Heart left ventricle (tissue), 13 donors: ENCODE measurements around the gene HYLS1.

Source experiments
- POLR2A ChIP-seq, 2 donors: fragments of 450-650 bp; IDR thresholded peaks; one replicate each; pipeline ENCODE4 v1.6.1; 2017; ENCODE audit warnings: antibody characterized with exemption in 2 of 2, mild to moderate bottlenecking in 2 of 2, moderate library complexity in 2 of 2
- TF ChIP-seq, protein P1 (sequence below), 12 donors: fragments of 200-600 bp; sonication (generic) in 4 of 12; IDR thresholded peaks; one replicate each; pipeline versions ENCODE4 v1.5.0 to v1.8.0; 2018 to 2022; ENCODE audit warnings: antibody characterized with exemption in 12 of 12, mild to moderate bottlenecking in 5 of 12
- donor health status: ischemic (EF 13 %, LVEDD 7.1; RV severe dilation, severe dysfunction).
- donor health status: DM: no; HTN: yes; CAD: no.
- donor health status: DM: no; HTN: no; CAD: no.
- donor health status: ischemic (EF 25% LVEDD 6.9; RV normal size, moderate dysfunction).
- donor health status: ischemic (EF 25% LVEDD 5.7; RV mildly dilated, moderate dysfunction).
- donor health status: ischemic (EF 35%, LVEDD 5.7; RV mildly dilated, moderate dysfunction).
- donor health status: nonischemic (EF 11% LVEDD 7.7; RV severe dilation, severe dysfunction).
- donor health status: DM: yes; HTN: yes; CAD: no.
- donor health status: PGD.
- donor health status: ischemic (EF 29% LVEDD 5.4; RV normal size, mild dysfunction).
- donor health status: nonischemic (EF 23%, LVEDD 6.1; RV moderate dilation, normal function).

DNA sequence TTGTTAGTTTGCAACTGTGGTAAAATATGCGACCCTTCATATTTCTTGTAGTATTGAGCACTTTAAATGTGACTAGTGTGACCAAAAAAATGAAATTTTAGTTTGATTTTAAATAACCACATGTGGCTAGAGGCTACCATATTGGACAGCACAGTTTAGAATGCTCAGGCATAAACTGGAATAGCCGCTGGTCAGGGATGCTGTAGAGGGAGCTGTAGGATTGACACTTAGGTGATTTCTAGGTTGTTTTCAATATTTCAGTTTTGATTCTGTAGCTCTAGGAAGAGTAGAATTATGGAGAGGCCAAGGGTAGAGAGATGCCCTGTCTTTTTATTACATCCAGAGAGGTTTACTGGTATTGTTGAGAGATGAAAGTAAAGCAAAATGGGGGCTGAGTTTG, 47.6 kb downstream of the HYLS1 start:
- TF ChIP-seq, protein P1, sequence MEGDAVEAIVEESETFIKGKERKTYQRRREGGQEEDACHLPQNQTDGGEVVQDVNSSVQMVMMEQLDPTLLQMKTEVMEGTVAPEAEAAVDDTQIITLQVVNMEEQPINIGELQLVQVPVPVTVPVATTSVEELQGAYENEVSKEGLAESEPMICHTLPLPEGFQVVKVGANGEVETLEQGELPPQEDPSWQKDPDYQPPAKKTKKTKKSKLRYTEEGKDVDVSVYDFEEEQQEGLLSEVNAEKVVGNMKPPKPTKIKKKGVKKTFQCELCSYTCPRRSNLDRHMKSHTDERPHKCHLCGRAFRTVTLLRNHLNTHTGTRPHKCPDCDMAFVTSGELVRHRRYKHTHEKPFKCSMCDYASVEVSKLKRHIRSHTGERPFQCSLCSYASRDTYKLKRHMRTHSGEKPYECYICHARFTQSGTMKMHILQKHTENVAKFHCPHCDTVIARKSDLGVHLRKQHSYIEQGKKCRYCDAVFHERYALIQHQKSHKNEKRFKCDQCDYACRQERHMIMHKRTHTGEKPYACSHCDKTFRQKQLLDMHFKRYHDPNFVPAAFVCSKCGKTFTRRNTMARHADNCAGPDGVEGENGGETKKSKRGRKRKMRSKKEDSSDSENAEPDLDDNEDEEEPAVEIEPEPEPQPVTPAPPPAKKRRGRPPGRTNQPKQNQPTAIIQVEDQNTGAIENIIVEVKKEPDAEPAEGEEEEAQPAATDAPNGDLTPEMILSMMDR (IDR thresholded peaks at IDR 0.05) = no peak
- no peak for TF ChIP-seq POLR2A (IDR thresholded peaks at IDR 0.05)
